Activated effector memory CD4-positive, alpha-beta T cell treated with Interleukin-2 at 50 U/mL for 16 hours (primary cell): ENCODE measurements around the gene CHD5.

Source experiments
- DNase-seq: peaks from one replicate; pipeline ENCODE4 v3.0.0-alpha.2; 2020

Gene CHD5

GRCh38 chr1:6172549-6172948, 7.6 kb downstream of the CHD5 start:
- DNase-seq, result no peak

- no peak for DNase-seq
These were observed 8.5 kb downstream of the CHD5 start for GRCh38 chr1:6171548-6172124.

GRCh38 chr1:6170742-6171201, 9.3 kb downstream of the CHD5 start:
- no peak for DNase-seq

GRCh38 chr1:6170116-6170741, 9.9 kb downstream of the CHD5 start:
- DNase-seq, result no peak

GRCh38 chr1:6168947-6169586, 11.1 kb downstream of the CHD5 start:
- DNase-seq, result no peak

GRCh38 chr1:6167391-6168303, 12.5 kb downstream of the CHD5 start:
- no peak for DNase-seq

GRCh38 chr1:6166655-6167390, 13.3 kb downstream of the CHD5 start:
- no peak for DNase-seq

- DNase-seq, result no peak
These were observed 13.9 kb downstream of the CHD5 start for GRCh38 chr1:6166221-6166620.

- no peak for DNase-seq
These were observed 14.6 kb downstream of the CHD5 start for GRCh38 chr1:6165441-6165985.

- no peak for DNase-seq
These were observed 15.1 kb downstream of the CHD5 start for GRCh38 chr1:6165027-6165426.

- DNase-seq, result no peak
These were observed 16.0 kb downstream of the CHD5 start for GRCh38 chr1:6163973-6164617.

- no peak for DNase-seq
These were observed 16.7 kb downstream of the CHD5 start for GRCh38 chr1:6163191-6163972.

- no peak for DNase-seq
These were observed 17.3 kb downstream of the CHD5 start for GRCh38 chr1:6162773-6163172.

GRCh38 chr1:6162341-6162740, 17.8 kb downstream of the CHD5 start:
- DNase-seq, result no peak

- no peak for DNase-seq
These were observed 21.9 kb downstream of the CHD5 start for GRCh38 chr1:6158181-6158580.

- no peak for DNase-seq
These were observed 22.5 kb downstream of the CHD5 start for GRCh38 chr1:6157528-6158174.

- DNase-seq, result no peak
These were observed 23.0 kb downstream of the CHD5 start for GRCh38 chr1:6157132-6157527.

GRCh38 chr1:6154525-6155319, 25.4 kb downstream of the CHD5 start:
- no peak for DNase-seq

- DNase-seq, result no peak
These were observed 27.2 kb downstream of the CHD5 start for GRCh38 chr1:6152882-6153281.

- no peak for DNase-seq
These were observed 27.9 kb downstream of the CHD5 start for GRCh38 chr1:6152181-6152580.
